GM23338 (cell line): Measurements from ENCODE around the gene DDI2. TPM values are rescaled to one million over a fixed set of nuclear protein-coding genes. Genes with fewer than 3 reads are reported as not detected.

Source experiments
- ATAC-seq: fragments of 200-7000 bp; cut with Tn5 transposase; 3 replicates; pipeline ENCODE4 v1.9.1; 2020
- DNase-seq: peaks from one replicate; pipeline ENCODE4 v3.0.0-alpha.2; 2015; ENCODE audit warnings: low spot score
- H2AFZ ChIP-seq: fragments of 200-600 bp; sonication (generic); 2 replicates; pipeline ENCODE4 v1.8.0; 2016; ENCODE audit warnings: antibody characterized with exemption, mild to moderate bottlenecking, moderate library complexity
- H3F3A ChIP-seq: fragments of 200-600 bp; sonication (generic); replicated peaks from 2 replicates; pipeline ENCODE4 v1.8.0; 2017; ENCODE audit warnings: antibody characterized with exemption, mixed run types, low read depth
- H3K27ac ChIP-seq: fragments of 200-600 bp; sonication (generic); 2 replicates; pipeline ENCODE4 v1.6.1; 2016; ENCODE audit warnings: low read depth
- H3K27me3 ChIP-seq: fragments of 200-600 bp; sonication (generic); 2 replicates; pipeline ENCODE4 v1.8.0; 2016; ENCODE audit warnings: mild to moderate bottlenecking, mixed run types, moderate library complexity; ENCODE audit not compliant: insufficient read depth
- H3K36me3 ChIP-seq: fragments of 200-600 bp; sonication (generic); 2 replicates; pipeline ENCODE4 v1.8.0; 2016; ENCODE audit warnings: mild to moderate bottlenecking; ENCODE audit not compliant: insufficient read depth
- H3K4me1 ChIP-seq: fragments of 200-600 bp; sonication (generic); 2 replicates; pipeline ENCODE4 v1.8.0; 2016; ENCODE audit warnings: mild to moderate bottlenecking, moderate library complexity; ENCODE audit not compliant: insufficient read depth
- H3K4me2 ChIP-seq: fragments of 200-600 bp; sonication (generic); 2 replicates; pipeline ENCODE4 v1.7.1; 2017; ENCODE audit warnings: mixed run types
- H3K4me3 ChIP-seq: fragments of 200-600 bp; sonication (generic); 2 replicates; pipeline ENCODE4 v1.6.1; 2016; ENCODE audit warnings: mixed run types
- H3K79me2 ChIP-seq: fragments of 200-600 bp; sonication (generic); replicated peaks from 2 replicates; pipeline ENCODE4 v1.8.0; 2017; ENCODE audit warnings: mild to moderate bottlenecking; ENCODE audit not compliant: insufficient read depth
- H3K9me2 ChIP-seq: fragments of 200-600 bp; sonication (generic); 2 replicates; pipeline ENCODE4 v1.8.0; 2017; ENCODE audit not compliant: insufficient read depth
- H4K20me1 ChIP-seq: fragments of 200-600 bp; sonication (generic); replicated peaks from 2 replicates; pipeline ENCODE4 v1.8.0; 2017; ENCODE audit warnings: mild to moderate bottlenecking; ENCODE audit not compliant: insufficient read depth
- H3K27ac Mint-ChIP-seq: 2 replicates; pipeline ENCODE4 v1.8.0; 2020; ENCODE audit warnings: inconsistent platforms, mild to moderate bottlenecking, moderate library complexity, mixed read lengths
- H3K27me3 Mint-ChIP-seq: 3 replicates; pipeline ENCODE4 v1.8.0; 2022; ENCODE audit warnings: low read depth, mild to moderate bottlenecking, moderate library complexity, mixed read lengths, inconsistent platforms; ENCODE audit not compliant: insufficient read depth, poor library complexity
- H3K36me3 Mint-ChIP-seq: 3 replicates; pipeline ENCODE4 v1.8.0; 2021; ENCODE audit warnings: low read depth, mild to moderate bottlenecking, inconsistent platforms, moderate library complexity, mixed read lengths
- H3K4me1 Mint-ChIP-seq: 3 replicates; pipeline ENCODE4 v1.8.0; 2020; ENCODE audit warnings: mild to moderate bottlenecking, inconsistent platforms, mixed read lengths
- H3K4me3 Mint-ChIP-seq: 3 replicates; pipeline ENCODE4 v1.8.0; 2021; ENCODE audit warnings: moderate library complexity, mild to moderate bottlenecking, inconsistent platforms, mixed read lengths
- H3K9me3 Mint-ChIP-seq: 3 replicates; pipeline ENCODE4 v1.8.0; 2020; ENCODE audit warnings: moderate library complexity, mild to moderate bottlenecking, inconsistent platforms, mixed read lengths
- CREB1 ChIP-seq: fragments of 250-450 bp; sonication (Bioruptor Pico); IDR thresholded peaks from 2 replicates; pipeline ENCODE4 v1.5.0; 2020; ENCODE audit warnings: low read depth, mild to moderate bottlenecking, moderate library complexity
- EZH2 ChIP-seq: fragments of 200-600 bp; sonication (generic); IDR thresholded peaks from one replicate; pipeline ENCODE4 v1.8.0; 2017; ENCODE audit warnings: antibody characterized with exemption, mild to moderate bottlenecking, low read depth; ENCODE audit not compliant: unreplicated experiment
- EZH2phosphoT487 ChIP-seq: fragments of 200-600 bp; sonication (generic); IDR thresholded peaks from one replicate; pipeline ENCODE4 v1.8.1; 2018; ENCODE audit warnings: antibody characterized with exemption; ENCODE audit not compliant: unreplicated experiment
- JUNB ChIP-seq: IDR thresholded peaks from one replicate; pipeline ENCODE4 v1.6.1; 2016; ENCODE audit warnings: antibody characterized with exemption; ENCODE audit not compliant: unreplicated experiment
- NANOG ChIP-seq: IDR thresholded peaks from 2 replicates; pipeline ENCODE4 v1.6.1; 2016; ENCODE audit warnings: antibody characterized with exemption, borderline replicate concordance
- POLR2AphosphoS5 ChIP-seq: IDR thresholded peaks from 2 replicates; pipeline ENCODE4 v1.6.1; 2016; ENCODE audit warnings: antibody characterized with exemption, low read depth
- STAT1 ChIP-seq: IDR thresholded peaks from one replicate; pipeline ENCODE4 v1.6.1; 2016; ENCODE audit warnings: antibody characterized with exemption; ENCODE audit not compliant: unreplicated experiment
- ZNF114 ChIP-seq: fragments of 250-450 bp; sonication (Bioruptor Pico); IDR thresholded peaks from 2 replicates; pipeline ENCODE4 v1.5.0; 2020; ENCODE audit warnings: mild to moderate bottlenecking, moderate library complexity
- ZNF331 ChIP-seq: fragments of 250-450 bp; sonication (Bioruptor Pico); IDR thresholded peaks from 2 replicates; pipeline ENCODE4 v1.5.0; 2020; ENCODE audit warnings: low read depth, mild to moderate bottlenecking, moderate library complexity
- polyA plus RNA-seq: library from polyadenylated mRNA; unstranded; fragments of >200 nt; fragmentation: Nextera tagmentation; extraction: Ambion mirVana; gene quantifications from 2 replicates; pipeline ENCODE4 v1.2.1, GENCODE V29; 2016
- total RNA-seq: library from RNA; depleted of rRNA; stranded (reverse); fragments of >200 nt; shearing (Covaris generic); gene quantifications from 2 replicates; pipeline ENCODE4 v1.2.3, GENCODE V29; 2014
- TF ChIP-seq, protein P1 (sequence below): IDR thresholded peaks from 2 replicates; pipeline ENCODE4 v1.6.1; 2016; ENCODE audit warnings: antibody characterized with exemption
- TF ChIP-seq, protein P2 (sequence below), 2 experiments: fragments of 200-600 bp in 1 of 2; sonication (generic) in 1 of 2; conservative IDR thresholded peaks; 2 replicates each; pipeline versions ENCODE4 v1.5.1 to v1.6.1; 2016 to 2017; ENCODE audit warnings: antibody characterized with exemption in 2 of 2, low read depth in 2 of 2, mild to moderate bottlenecking in 2 of 2, moderate library complexity in 1 of 2
- TF ChIP-seq, protein P3 (sequence below): fragments of 250-450 bp; sonication (Bioruptor Pico); IDR thresholded peaks from 2 replicates; pipeline ENCODE4 v1.5.0; 2020; ENCODE audit warnings: mild to moderate bottlenecking, moderate library complexity

Gene DDI2
- total and polyA plus RNA-seq, 2 experiments from 2014 or later, result 8.0 to 43.3 TPM

DNA sequence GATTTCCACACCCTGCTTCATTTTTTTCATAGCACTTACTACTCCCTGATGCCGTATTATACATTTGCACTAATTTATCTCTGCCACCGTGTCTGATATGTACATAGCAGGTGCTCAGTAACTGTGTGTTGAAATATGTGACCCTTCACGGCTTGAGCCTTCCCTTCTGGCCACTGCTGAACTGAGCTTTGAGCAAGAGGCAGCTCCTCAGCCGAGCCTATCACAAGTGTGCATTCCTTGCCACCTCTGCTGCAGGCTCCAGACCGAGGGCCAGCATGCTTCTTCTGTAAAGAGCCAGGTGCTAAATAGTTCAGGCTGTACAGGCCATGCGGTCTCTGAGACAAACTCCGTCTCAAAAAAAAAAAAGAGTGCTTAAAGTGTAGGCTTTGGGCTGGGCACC lies 89.5 kb downstream of the DDI2 start:
- peaks cover 2% of the 10 kb centered on the region; the same call in 2 of the 3 replicates for H3K36me3 Mint-ChIP-seq
- Histone ChIP-seq H3K4me3 (no peak overlapping the region), H3F3A (0 out of 2 replicates have a peak, but pooled peaks cover 8% of the 10 kb centered on the region), H2AFZ (no peak overlapping the region), H3K4me1 (0 out of 2 replicates have a peak, but pooled peaks cover 3% of the 10 kb centered on the region), H3K27ac (no peak overlapping the region), H4K20me1 (peaks cover 20% of the 10 kb centered on the region), H3K9me2 (no peaks in the 10 kb centered on the region), H3K79me2 (peaks cover 12% of the 10 kb centered on the region; the same call in 1 of the 2 replicates), H3K27me3 (no peaks in the 10 kb centered on the region), H3K36me3 (no peaks in the 10 kb centered on the region), H3K4me2 (no peak overlapping the region)
- H3K4me1 Mint-ChIP-seq, result peaks cover 4% of the 10 kb centered on the region; the same call in 2 of the 3 replicates
- H3K27ac Mint-ChIP-seq, result no peak overlapping the region
- peaks cover 11% of the 10 kb centered on the region for H3K27me3 Mint-ChIP-seq
- no peaks in the 10 kb centered on the region for H3K9me3 Mint-ChIP-seq
- DNase-seq (no peak), ATAC-seq (no peak)
- TF ChIP-seq, protein P1, sequence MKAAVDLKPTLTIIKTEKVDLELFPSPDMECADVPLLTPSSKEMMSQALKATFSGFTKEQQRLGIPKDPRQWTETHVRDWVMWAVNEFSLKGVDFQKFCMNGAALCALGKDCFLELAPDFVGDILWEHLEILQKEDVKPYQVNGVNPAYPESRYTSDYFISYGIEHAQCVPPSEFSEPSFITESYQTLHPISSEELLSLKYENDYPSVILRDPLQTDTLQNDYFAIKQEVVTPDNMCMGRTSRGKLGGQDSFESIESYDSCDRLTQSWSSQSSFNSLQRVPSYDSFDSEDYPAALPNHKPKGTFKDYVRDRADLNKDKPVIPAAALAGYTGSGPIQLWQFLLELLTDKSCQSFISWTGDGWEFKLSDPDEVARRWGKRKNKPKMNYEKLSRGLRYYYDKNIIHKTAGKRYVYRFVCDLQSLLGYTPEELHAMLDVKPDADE, result no peak
- no peak for TF ChIP-seq ZNF331
- no peak for TF ChIP-seq STAT1
- no peak for TF ChIP-seq EZH2phosphoT487
- no peak for TF ChIP-seq EZH2
- TF ChIP-seq CREB1 (CRISPR knock-in tag), result no peak
- TF ChIP-seq JUNB, result no peak
- H3K4me3 Mint-ChIP-seq, result no peak overlapping the region

DNA sequence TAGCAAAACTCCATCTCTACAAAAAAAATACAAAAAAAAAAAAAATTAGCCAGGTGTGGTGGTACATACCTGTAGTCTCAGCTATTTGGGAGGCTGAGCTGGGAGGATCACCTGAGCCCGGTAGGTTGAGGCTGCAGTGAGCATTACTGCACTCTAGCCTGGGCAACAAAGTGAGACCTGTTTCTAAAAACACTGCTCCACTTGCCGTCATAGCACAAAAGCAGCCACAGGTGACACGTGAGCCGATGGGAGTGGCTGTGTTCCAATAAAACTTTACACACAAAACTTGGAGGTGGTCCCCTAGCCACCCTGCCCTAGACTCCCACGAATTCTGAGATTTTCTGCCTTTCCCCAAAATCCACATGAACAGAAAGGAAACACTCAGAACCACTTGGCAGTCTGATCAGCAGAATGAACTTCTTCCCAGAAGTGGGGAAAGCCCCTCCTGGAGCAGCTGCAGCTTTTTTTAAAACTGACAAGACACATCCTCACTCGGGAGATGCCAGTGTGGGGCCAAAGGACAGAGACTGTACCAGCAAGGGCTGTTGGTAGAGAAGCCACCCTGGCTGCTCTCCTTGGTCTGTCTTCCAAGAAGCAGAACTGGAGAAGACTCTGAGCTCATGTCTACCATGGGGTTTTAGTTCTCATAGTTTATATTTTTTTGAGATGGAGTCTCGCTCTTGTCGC lies 90.1 kb downstream of the DDI2 start:
- Mint-ChIP-seq H3K27ac (no peak overlapping the region), H3K36me3 (peaks cover 2% of the 10 kb centered on the region; the same call in 2 of the 3 replicates), H3K4me1 (peaks cover 4% of the 10 kb centered on the region; the same call in 2 of the 3 replicates), H3K4me3 (no peak overlapping the region), H3K9me3 (no peaks in the 10 kb centered on the region), H3K27me3 (peaks cover 11% of the 10 kb centered on the region)
- Histone ChIP-seq H3K9me2 (no peaks in the 10 kb centered on the region), H3K79me2 (peaks cover 9% of the 10 kb centered on the region; the same call in 1 of the 2 replicates), H3K4me2 (no peak overlapping the region), H4K20me1 (peaks cover 20% of the 10 kb centered on the region), H3K36me3 (no peaks in the 10 kb centered on the region), H3K27me3 (no peaks in the 10 kb centered on the region), H2AFZ (no peak overlapping the region), H3K4me3 (no peak overlapping the region), H3K4me1 (0 out of 2 replicates have a peak, but pooled peaks cover 3% of the 10 kb centered on the region), H3K27ac (no peak overlapping the region), H3F3A (0 out of 2 replicates have a peak, but pooled peaks cover 8% of the 10 kb centered on the region)
- no peak for ATAC-seq
- no peak for DNase-seq
- no peak for TF ChIP-seq ZNF331
- no peak for TF ChIP-seq STAT1
- no peak for TF ChIP-seq EZH2
- TF ChIP-seq POLR2AphosphoS5, result no peak
- TF ChIP-seq, protein P2, sequence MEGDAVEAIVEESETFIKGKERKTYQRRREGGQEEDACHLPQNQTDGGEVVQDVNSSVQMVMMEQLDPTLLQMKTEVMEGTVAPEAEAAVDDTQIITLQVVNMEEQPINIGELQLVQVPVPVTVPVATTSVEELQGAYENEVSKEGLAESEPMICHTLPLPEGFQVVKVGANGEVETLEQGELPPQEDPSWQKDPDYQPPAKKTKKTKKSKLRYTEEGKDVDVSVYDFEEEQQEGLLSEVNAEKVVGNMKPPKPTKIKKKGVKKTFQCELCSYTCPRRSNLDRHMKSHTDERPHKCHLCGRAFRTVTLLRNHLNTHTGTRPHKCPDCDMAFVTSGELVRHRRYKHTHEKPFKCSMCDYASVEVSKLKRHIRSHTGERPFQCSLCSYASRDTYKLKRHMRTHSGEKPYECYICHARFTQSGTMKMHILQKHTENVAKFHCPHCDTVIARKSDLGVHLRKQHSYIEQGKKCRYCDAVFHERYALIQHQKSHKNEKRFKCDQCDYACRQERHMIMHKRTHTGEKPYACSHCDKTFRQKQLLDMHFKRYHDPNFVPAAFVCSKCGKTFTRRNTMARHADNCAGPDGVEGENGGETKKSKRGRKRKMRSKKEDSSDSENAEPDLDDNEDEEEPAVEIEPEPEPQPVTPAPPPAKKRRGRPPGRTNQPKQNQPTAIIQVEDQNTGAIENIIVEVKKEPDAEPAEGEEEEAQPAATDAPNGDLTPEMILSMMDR (conservative IDR thresholded peaks at IDR 0.05; ENCODE audit: low read depth in 2 of 2), result no peak
- TF ChIP-seq, protein P3, sequence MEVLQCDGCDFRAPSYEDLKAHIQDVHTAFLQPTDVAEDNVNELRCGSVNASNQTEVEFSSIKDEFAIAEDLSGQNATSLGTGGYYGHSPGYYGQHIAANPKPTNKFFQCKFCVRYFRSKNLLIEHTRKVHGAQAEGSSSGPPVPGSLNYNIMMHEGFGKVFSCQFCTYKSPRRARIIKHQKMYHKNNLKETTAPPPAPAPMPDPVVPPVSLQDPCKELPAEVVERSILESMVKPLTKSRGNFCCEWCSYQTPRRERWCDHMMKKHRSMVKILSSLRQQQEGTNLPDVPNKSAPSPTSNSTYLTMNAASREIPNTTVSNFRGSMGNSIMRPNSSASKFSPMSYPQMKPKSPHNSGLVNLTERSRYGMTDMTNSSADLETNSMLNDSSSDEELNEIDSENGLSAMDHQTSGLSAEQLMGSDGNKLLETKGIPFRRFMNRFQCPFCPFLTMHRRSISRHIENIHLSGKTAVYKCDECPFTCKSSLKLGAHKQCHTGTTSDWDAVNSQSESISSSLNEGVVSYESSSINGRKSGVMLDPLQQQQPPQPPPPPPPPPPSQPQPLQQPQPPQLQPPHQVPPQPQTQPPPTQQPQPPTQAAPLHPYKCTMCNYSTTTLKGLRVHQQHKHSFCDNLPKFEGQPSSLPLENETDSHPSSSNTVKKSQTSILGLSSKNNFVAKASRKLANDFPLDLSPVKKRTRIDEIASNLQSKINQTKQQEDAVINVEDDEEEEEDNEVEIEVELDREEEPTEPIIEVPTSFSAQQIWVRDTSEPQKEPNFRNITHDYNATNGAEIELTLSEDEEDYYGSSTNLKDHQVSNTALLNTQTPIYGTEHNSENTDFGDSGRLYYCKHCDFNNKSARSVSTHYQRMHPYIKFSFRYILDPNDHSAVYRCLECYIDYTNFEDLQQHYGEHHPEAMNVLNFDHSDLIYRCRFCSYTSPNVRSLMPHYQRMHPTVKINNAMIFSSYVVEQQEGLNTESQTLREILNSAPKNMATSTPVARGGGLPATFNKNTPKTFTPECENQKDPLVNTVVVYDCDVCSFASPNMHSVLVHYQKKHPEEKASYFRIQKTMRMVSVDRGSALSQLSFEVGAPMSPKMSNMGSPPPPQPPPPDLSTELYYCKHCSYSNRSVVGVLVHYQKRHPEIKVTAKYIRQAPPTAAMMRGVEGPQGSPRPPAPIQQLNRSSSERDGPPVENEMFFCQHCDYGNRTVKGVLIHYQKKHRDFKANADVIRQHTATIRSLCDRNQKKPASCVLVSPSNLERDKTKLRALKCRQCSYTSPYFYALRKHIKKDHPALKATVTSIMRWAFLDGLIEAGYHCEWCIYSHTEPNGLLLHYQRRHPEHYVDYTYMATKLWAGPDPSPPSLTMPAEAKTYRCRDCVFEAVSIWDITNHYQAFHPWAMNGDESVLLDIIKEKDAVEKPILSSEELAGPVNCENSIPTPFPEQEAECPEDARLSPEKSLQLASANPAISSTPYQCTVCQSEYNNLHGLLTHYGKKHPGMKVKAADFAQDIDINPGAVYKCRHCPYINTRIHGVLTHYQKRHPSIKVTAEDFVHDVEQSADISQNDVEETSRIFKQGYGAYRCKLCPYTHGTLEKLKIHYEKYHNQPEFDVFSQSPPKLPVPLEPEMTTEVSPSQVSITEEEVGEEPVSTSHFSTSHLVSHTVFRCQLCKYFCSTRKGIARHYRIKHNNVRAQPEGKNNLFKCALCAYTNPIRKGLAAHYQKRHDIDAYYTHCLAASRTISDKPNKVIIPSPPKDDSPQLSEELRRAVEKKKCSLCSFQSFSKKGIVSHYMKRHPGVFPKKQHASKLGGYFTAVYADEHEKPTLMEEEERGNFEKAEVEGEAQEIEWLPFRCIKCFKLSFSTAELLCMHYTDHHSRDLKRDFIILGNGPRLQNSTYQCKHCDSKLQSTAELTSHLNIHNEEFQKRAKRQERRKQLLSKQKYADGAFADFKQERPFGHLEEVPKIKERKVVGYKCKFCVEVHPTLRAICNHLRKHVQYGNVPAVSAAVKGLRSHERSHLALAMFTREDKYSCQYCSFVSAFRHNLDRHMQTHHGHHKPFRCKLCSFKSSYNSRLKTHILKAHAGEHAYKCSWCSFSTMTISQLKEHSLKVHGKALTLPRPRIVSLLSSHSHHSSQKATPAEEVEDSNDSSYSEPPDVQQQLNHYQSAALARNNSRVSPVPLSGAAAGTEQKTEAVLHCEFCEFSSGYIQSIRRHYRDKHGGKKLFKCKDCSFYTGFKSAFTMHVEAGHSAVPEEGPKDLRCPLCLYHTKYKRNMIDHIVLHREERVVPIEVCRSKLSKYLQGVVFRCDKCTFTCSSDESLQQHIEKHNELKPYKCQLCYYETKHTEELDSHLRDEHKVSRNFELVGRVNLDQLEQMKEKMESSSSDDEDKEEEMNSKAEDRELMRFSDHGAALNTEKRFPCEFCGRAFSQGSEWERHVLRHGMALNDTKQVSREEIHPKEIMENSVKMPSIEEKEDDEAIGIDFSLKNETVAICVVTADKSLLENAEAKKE, result no peak
- no peak for TF ChIP-seq ZNF114
- TF ChIP-seq NANOG, result no peak
